Measurements from ENCODE around the gene FBN2.
"Not testable (repeated sequence)": the region's sequence is repeated elsewhere in the genome, so short reads cannot be mapped to it uniquely, and the experiment has no call there.

FBN2 gene

DNA sequence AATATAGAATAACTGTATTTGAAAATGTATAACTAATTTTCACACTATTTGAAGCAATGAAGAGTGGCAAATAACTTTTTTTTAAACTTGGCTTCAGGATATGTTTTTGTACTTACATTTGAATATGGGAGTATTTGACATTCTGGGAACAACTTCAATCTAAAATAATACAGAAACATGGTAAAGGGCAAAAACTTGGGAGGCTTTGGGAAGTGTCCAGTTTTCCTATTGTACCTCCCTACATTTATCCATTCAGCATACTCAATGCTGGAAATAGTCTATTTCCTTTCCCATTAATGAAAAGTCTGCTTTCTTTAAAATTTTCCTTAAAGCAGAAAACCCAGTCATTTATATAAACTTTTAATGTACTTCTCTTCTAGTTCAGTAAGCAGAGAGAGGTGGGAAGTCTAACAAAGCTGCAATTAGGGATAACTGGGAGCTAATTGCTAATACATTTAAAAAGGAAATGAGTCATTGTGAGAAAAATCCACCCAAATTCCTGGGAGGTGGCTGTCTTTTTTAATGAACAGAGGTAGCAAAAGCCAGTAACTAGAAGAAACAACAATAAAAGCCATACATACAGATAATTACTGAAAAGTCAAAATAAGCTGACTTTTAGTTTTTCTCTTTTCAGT is 128.8 kb downstream of the FBN2 start:
- Histone ChIP-seq H3K27ac (ENCODE audit: low read length) (no peak overlapping the region), H3K27me3 (ENCODE audit: control insufficient read depth, insufficient read depth, low read length) (no peaks in the 10 kb centered on the region), H3K36me3 (ENCODE audit: control insufficient read depth, insufficient read depth, low read length) (no peaks in the 10 kb centered on the region), H3K4me3 (ENCODE audit: low read length) (no peak overlapping the region), H3K9me3 (ENCODE audit: control insufficient read depth, insufficient read depth, low read length) (no peaks in the 10 kb centered on the region), H3K4me1 (ENCODE audit: control insufficient read depth, insufficient read depth, low read length) (peaks cover 2% of the 10 kb centered on the region; the same call in 1 of the 2 replicates)
- DNase-seq (ENCODE audit: low read depth, low spot score): no peak

GRCh38 chr5:128408622-128409021 is 129.4 kb downstream of the FBN2 start:
- no peaks in the 10 kb centered on the region for H3K36me3 ChIP-seq (ENCODE audit: control insufficient read depth, insufficient read depth, low read length)
- no peak overlapping the region for H3K4me3 ChIP-seq (ENCODE audit: low read length)
- DNase-seq (ENCODE audit: low read depth, low spot score): no peak
- H3K9me3 ChIP-seq (ENCODE audit: control insufficient read depth, insufficient read depth, low read length): no peaks in the 10 kb centered on the region
- peaks cover 2% of the 10 kb centered on the region; the same call in 1 of the 2 replicates for H3K4me1 ChIP-seq (ENCODE audit: control insufficient read depth, insufficient read depth, low read length)
- no peak overlapping the region for H3K27ac ChIP-seq (ENCODE audit: low read length)
- H3K27me3 ChIP-seq (ENCODE audit: control insufficient read depth, insufficient read depth, low read length): no peaks in the 10 kb centered on the region
- WGBS (ENCODE audit: insufficient coverage, insufficient read length): no CpG with 5 or more reads among the region's 5 CpGs

- no peak for DNase-seq (ENCODE audit: low read depth, low spot score)
Measured at GRCh38 chr5:128407944-128408343, 130.1 kb downstream of the FBN2 start.

GRCh38 chr5:128406803-128407202 is 131.2 kb downstream of the FBN2 start:
- no peak for DNase-seq (ENCODE audit: low read depth, low spot score)
- Histone ChIP-seq H3K27ac (ENCODE audit: low read length) (no peak overlapping the region), H3K27me3 (ENCODE audit: control insufficient read depth, insufficient read depth, low read length) (no peaks in the 10 kb centered on the region), H3K9me3 (ENCODE audit: control insufficient read depth, insufficient read depth, low read length) (no peaks in the 10 kb centered on the region), H3K4me1 (ENCODE audit: control insufficient read depth, insufficient read depth, low read length) (peaks cover 2% of the 10 kb centered on the region; the same call in 1 of the 2 replicates), H3K36me3 (ENCODE audit: control insufficient read depth, insufficient read depth, low read length) (no peaks in the 10 kb centered on the region), H3K4me3 (ENCODE audit: low read length) (no peak overlapping the region)
- no CpG with 5 or more reads among the region's 3 CpGs for WGBS (ENCODE audit: insufficient coverage, insufficient read length)

More at GRCh38 chr5:128407944-128408343, 130.1 kb downstream of the FBN2 start:
- no CpG with 5 or more reads among the region's 1 CpG for WGBS (ENCODE audit: insufficient coverage, insufficient read length)
- H3K9me3 ChIP-seq (ENCODE audit: control insufficient read depth, insufficient read depth, low read length): no peaks in the 10 kb centered on the region
- H3K4me3 ChIP-seq (ENCODE audit: low read length): no peak overlapping the region
- H3K27me3 ChIP-seq (ENCODE audit: control insufficient read depth, insufficient read depth, low read length): no peaks in the 10 kb centered on the region
- peaks cover 2% of the 10 kb centered on the region; the same call in 1 of the 2 replicates for H3K4me1 ChIP-seq (ENCODE audit: control insufficient read depth, insufficient read depth, low read length)
- H3K27ac ChIP-seq (ENCODE audit: low read length): no peak overlapping the region
- H3K36me3 ChIP-seq (ENCODE audit: control insufficient read depth, insufficient read depth, low read length): no peaks in the 10 kb centered on the region

GRCh38 chr5:128405159-128405558 is 132.9 kb downstream of the FBN2 start:
- no peak overlapping the region for H3K27ac ChIP-seq (ENCODE audit: low read length)
- no peak for DNase-seq (ENCODE audit: low read depth, low spot score)
- WGBS (ENCODE audit: insufficient coverage, insufficient read length): no CpG with 5 or more reads among the region's 2 CpGs
- no peaks in the 10 kb centered on the region; the same call in 1 of the 2 replicates for H3K4me1 ChIP-seq (ENCODE audit: control insufficient read depth, insufficient read depth, low read length)
- H3K27me3 ChIP-seq (ENCODE audit: control insufficient read depth, insufficient read depth, low read length): no peaks in the 10 kb centered on the region
- H3K36me3 ChIP-seq (ENCODE audit: control insufficient read depth, insufficient read depth, low read length): no peaks in the 10 kb centered on the region
- H3K9me3 ChIP-seq (ENCODE audit: control insufficient read depth, insufficient read depth, low read length): no peaks in the 10 kb centered on the region
- no peak overlapping the region for H3K4me3 ChIP-seq (ENCODE audit: low read length)

DNA sequence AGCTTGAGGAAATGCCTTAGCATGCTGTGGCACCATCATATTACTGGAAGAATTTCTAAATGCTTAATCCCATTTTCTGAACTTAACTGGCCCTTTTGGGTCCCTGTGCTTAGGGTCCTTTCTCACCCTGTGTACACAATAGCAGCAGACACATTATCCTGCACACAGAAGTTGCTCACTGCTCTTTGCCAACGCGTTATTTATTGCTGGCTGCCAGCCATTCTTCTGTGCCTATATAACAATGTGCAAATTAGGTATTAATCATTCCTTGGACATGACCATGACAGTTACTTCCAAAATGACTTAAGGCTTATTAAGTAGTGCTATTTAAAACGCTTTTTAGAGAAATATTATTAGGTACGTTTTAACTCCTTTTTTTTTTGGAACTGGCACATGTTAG is 134.7 kb downstream of the FBN2 start:
- no peak overlapping the region for H3K27ac ChIP-seq (ENCODE audit: low read length)
- H3K4me3 ChIP-seq (ENCODE audit: low read length): no peak overlapping the region
- H3K4me1 ChIP-seq (ENCODE audit: control insufficient read depth, insufficient read depth, low read length): no peaks in the 10 kb centered on the region; the same call in 1 of the 2 replicates
- no peaks in the 10 kb centered on the region for H3K36me3 ChIP-seq (ENCODE audit: control insufficient read depth, insufficient read depth, low read length)
- DNase-seq (ENCODE audit: low read depth, low spot score): no peak
- no peaks in the 10 kb centered on the region for H3K9me3 ChIP-seq (ENCODE audit: control insufficient read depth, insufficient read depth, low read length)
- no CpG with 5 or more reads among the region's 4 CpGs for WGBS (ENCODE audit: insufficient coverage, insufficient read length)
- no peaks in the 10 kb centered on the region for H3K27me3 ChIP-seq (ENCODE audit: control insufficient read depth, insufficient read depth, low read length)

GRCh38 chr5:128402506-128402905 is 135.5 kb downstream of the FBN2 start:
- H3K9me3 ChIP-seq (ENCODE audit: control insufficient read depth, insufficient read depth, low read length): no peaks in the 10 kb centered on the region
- no peaks in the 10 kb centered on the region for H3K27me3 ChIP-seq (ENCODE audit: control insufficient read depth, insufficient read depth, low read length)
- no peaks in the 10 kb centered on the region; the same call in 1 of the 2 replicates for H3K4me1 ChIP-seq (ENCODE audit: control insufficient read depth, insufficient read depth, low read length)
- H3K27ac ChIP-seq (ENCODE audit: low read length): no peak overlapping the region
- WGBS (ENCODE audit: insufficient coverage, insufficient read length): no CpG with 5 or more reads among the region's 2 CpGs
- no peak overlapping the region for H3K4me3 ChIP-seq (ENCODE audit: low read length)
- no peaks in the 10 kb centered on the region for H3K36me3 ChIP-seq (ENCODE audit: control insufficient read depth, insufficient read depth, low read length)
- DNase-seq (ENCODE audit: low read depth, low spot score): no peak

GRCh38 chr5:128400766-128401165 is 137.3 kb downstream of the FBN2 start:
- WGBS (ENCODE audit: insufficient coverage, insufficient read length): no CpG with 5 or more reads among the region's 2 CpGs
- not testable (repeated sequence) for DNase-seq (ENCODE audit: low read depth, low spot score); H3K36me3 ChIP-seq (ENCODE audit: control insufficient read depth, insufficient read depth, low read length); H3K27ac ChIP-seq (ENCODE audit: low read length); H3K27me3 ChIP-seq (ENCODE audit: control insufficient read depth, insufficient read depth, low read length); H3K4me1 ChIP-seq (ENCODE audit: control insufficient read depth, insufficient read depth, low read length); H3K9me3 ChIP-seq (ENCODE audit: control insufficient read depth, insufficient read depth, low read length); H3K4me3 ChIP-seq (ENCODE audit: low read length)

DNA sequence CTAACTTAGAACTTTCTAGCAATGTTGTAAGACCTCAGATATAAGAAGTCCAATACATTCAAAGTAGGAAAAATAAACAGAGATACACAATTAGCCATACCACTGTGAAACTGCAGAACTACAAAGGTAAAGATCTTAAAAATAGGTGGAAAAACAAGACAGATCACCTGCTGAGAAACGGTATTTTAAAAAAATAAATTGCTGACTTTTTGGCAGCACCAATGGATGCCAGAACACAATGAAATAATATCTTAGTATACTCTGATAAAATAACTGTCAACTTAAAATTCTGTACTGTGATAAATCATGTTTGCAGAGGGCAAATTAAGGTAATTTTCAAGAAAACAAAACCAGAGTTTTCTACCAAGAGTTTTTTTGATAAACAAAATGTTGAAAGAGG is 138.9 kb downstream of the FBN2 start:
- Histone ChIP-seq H3K9me3 (ENCODE audit: control insufficient read depth, insufficient read depth, low read length) (no peaks in the 10 kb centered on the region), H3K27me3 (ENCODE audit: control insufficient read depth, insufficient read depth, low read length) (no peaks in the 10 kb centered on the region), H3K27ac (ENCODE audit: low read length) (no peak overlapping the region), H3K4me1 (ENCODE audit: control insufficient read depth, insufficient read depth, low read length) (no peaks in the 10 kb centered on the region), H3K36me3 (ENCODE audit: control insufficient read depth, insufficient read depth, low read length) (no peaks in the 10 kb centered on the region), H3K4me3 (ENCODE audit: low read length) (no peak overlapping the region)
- no CpG with 5 or more reads among the region's 1 CpG for WGBS (ENCODE audit: insufficient coverage, insufficient read length)
- no peak for DNase-seq (ENCODE audit: low read depth, low spot score)

DNA sequence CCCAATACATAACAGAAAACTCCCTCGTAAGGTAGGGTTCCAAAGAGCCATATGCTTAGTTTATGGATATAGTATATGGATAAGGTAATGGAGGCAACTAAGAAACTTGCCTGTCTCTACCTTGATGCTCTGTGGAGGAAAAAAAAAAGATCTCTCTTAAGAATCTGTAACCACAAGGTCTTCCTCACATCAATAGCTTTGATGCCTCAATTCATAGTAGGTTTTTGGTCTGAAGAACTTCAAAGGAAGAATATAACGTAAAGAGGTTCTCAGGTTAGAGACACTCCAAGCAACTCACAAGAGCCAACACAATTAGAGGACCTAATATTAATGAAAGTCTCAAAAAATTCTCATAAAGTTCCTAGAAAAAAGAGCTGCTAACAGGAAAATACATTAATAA is 140.2 kb downstream of the FBN2 start:
- Histone ChIP-seq H3K27me3 (ENCODE audit: control insufficient read depth, insufficient read depth, low read length) (no peaks in the 10 kb centered on the region), H3K4me1 (ENCODE audit: control insufficient read depth, insufficient read depth, low read length) (no peaks in the 10 kb centered on the region), H3K4me3 (ENCODE audit: low read length) (no peak overlapping the region), H3K9me3 (ENCODE audit: control insufficient read depth, insufficient read depth, low read length) (no peaks in the 10 kb centered on the region), H3K27ac (ENCODE audit: low read length) (no peak overlapping the region), H3K36me3 (ENCODE audit: control insufficient read depth, insufficient read depth, low read length) (no peaks in the 10 kb centered on the region)
- no peak for DNase-seq (ENCODE audit: low read depth, low spot score)
- WGBS (ENCODE audit: insufficient coverage, insufficient read length): no CpG with 5 or more reads among the region's 2 CpGs

GRCh38 chr5:128395073-128395472 is 143.0 kb downstream of the FBN2 start:
- Histone ChIP-seq H3K27me3 (ENCODE audit: control insufficient read depth, insufficient read depth, low read length) (no peaks in the 10 kb centered on the region), H3K27ac (ENCODE audit: low read length) (no peak overlapping the region), H3K4me1 (ENCODE audit: control insufficient read depth, insufficient read depth, low read length) (no peaks in the 10 kb centered on the region), H3K9me3 (ENCODE audit: control insufficient read depth, insufficient read depth, low read length) (no peaks in the 10 kb centered on the region), H3K36me3 (ENCODE audit: control insufficient read depth, insufficient read depth, low read length) (no peaks in the 10 kb centered on the region), H3K4me3 (ENCODE audit: low read length) (no peak overlapping the region)
- no CpG with 5 or more reads among the region's 8 CpGs for WGBS (ENCODE audit: insufficient coverage, insufficient read length)
- no peak for DNase-seq (ENCODE audit: low read depth, low spot score)

Measured in iPS DF 6.9 (cell line).